ENCODE results near the gene PPDPF.

GRCh38 chr20:63534831-63535651 is 14.5 kb downstream of the PPDPF start:
- TF ChIP-seq CTCF (IDR thresholded peaks at IDR 0.05) (no peak), POLR2A (IDR thresholded peaks at IDR 0.05) (no peak)
